Mammary epithelial cell (primary cell): Measurements from ENCODE around the gene LZTR1.

Experiments used
- CTCF ChIP-seq, 2 donors: IDR thresholded peaks in 1 of 2; conservative IDR thresholded peaks in 1 of 2; 2 replicates each; pipeline ENCODE4 v1.5.1; 2011 to 2012; ENCODE audit warnings: inconsistent platforms in 2 of 2, low read length in 2 of 2, mild to moderate bottlenecking in 2 of 2, control low read depth in 1 of 2, low read depth in 1 of 2; ENCODE audit not compliant: insufficient read depth in 1 of 2; ENCODE audit errors: extremely low read depth in 1 of 2
- EZH2 ChIP-seq: IDR thresholded peaks from 2 replicates; pipeline ENCODE4 v1.6.1; 2012; ENCODE audit warnings: low read length, inconsistent platforms, borderline replicate concordance

DNA sequence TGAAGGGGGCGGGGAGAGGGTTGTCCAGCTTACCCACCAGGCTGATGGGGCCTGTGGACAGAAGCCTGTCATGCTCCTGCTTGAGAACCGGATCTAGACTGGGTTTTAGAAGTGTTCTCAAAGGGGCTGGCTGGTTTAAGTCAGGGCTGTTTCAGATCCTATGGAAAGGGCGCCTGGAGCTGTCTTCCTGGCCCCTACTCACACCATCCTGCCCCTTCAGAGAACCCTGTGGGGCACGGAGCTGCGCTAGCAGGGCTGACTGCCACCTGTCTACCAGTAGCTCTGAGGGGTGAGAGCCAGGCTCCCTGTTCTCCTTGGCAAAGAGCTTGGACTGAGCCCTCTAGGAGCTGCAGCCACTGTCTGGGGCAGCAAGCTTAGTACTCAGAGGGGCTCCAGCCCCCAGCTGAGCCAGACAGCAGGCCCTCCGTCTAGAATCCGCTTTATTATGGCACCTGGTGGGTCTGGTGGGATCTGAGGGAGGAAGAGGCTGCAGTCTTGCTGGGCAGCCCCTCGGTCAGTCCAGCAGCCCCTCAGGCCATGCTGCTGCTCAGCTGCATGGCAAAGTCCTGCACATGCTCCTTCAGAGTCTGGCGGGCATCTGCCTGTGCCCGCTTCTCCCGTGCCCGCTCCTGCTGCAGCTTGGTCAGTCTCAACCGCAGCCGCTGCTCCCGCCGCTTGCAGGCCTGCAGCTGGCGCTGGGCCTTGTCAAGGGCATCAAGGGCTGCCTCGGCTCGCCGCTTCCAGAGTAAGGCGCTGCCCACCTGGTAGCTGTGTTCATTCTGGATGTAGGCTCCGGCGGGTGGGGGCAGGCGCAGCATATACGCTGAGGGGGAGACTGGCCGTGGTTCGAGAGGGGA lies 17.5 kb downstream of the LZTR1 start:
- TF ChIP-seq EZH2 (no peak), CTCF (conservative IDR thresholded peaks at IDR 0.05 in 1 of 2, IDR thresholded peaks at IDR 0.05 in 1 of 2; ENCODE audit: extremely low read depth in 1 of 2, insufficient read depth in 1 of 2, low read depth in 1 of 2, low read length in 2 of 2) (no peak)
